WTC11 (cell line): ENCODE measurements around the gene POMT1. TPM values are rescaled to one million over a fixed set of nuclear protein-coding genes. Genes with fewer than 3 reads are reported as not detected.

Experiments used
- ATAC-seq: fragments of 200-7000 bp; cut with Tn5 transposase; 2 replicates; pipeline ENCODE4 v1.10.0; 2021; ENCODE audit warnings: mild to moderate bottlenecking, moderate library complexity
- CTCF ChIA-PET: fragments of 300-600 bp; sonication (Branson Sonifier 250); formaldehyde crosslinking; loops from one replicate; lab custom pipeline; 2021; ENCODE audit warnings: antibody characterized with exemption; lab: Charles Lee
- POLR2A ChIA-PET: fragments of 350-600 bp; sonication (Branson Sonifier 250); formaldehyde crosslinking; loops from one replicate; lab custom pipeline; 2021; ENCODE audit warnings: antibody characterized with exemption; lab: Charles Lee
- DNase-seq: peaks from one replicate; pipeline ENCODE4 v3.0.0; 2021; ENCODE audit warnings: low spot score
- H3K27ac Mint-ChIP-seq: 2 replicates; pipeline ENCODE4 v1.8.0; 2021; ENCODE audit warnings: mixed read lengths
- H3K27me3 Mint-ChIP-seq: 2 replicates; pipeline ENCODE4 v1.8.0; 2021; ENCODE audit warnings: low read depth, mild to moderate bottlenecking, moderate library complexity, mixed read lengths
- H3K36me3 Mint-ChIP-seq: 2 replicates; pipeline ENCODE4 v1.8.0; 2021; ENCODE audit warnings: mixed read lengths
- H3K4me1 Mint-ChIP-seq: 2 replicates; pipeline ENCODE4 v1.8.0; 2022; ENCODE audit warnings: mixed read lengths
- H3K4me3 Mint-ChIP-seq: 2 replicates; pipeline ENCODE4 v1.8.0; 2021; ENCODE audit warnings: mild to moderate bottlenecking, moderate library complexity, mixed read lengths
- H3K9me3 Mint-ChIP-seq: 2 replicates; pipeline ENCODE4 v1.8.0; 2021; ENCODE audit warnings: mixed read lengths
- CREM ChIP-seq: sonication (generic); formaldehyde crosslinking; IDR thresholded peaks from 2 replicates; pipeline ENCODE4 v1.8.1; 2022; ENCODE audit warnings: mild to moderate bottlenecking, missing genetic modification reagents, moderate library complexity
- ESRRA ChIP-seq: sonication (generic); formaldehyde crosslinking; IDR thresholded peaks from 2 replicates; pipeline ENCODE4 v1.8.1; 2022; ENCODE audit warnings: mild to moderate bottlenecking, missing genetic modification reagents, borderline replicate concordance
- FOXK1 ChIP-seq: sonication (generic); formaldehyde crosslinking; IDR thresholded peaks from 2 replicates; pipeline ENCODE4 v1.8.0; 2022; ENCODE audit warnings: mild to moderate bottlenecking, moderate library complexity, missing genetic modification reagents
- GABPB1 ChIP-seq: sonication (generic); formaldehyde crosslinking; IDR thresholded peaks from 2 replicates; pipeline ENCODE4 v1.8.1; 2023; ENCODE audit warnings: mild to moderate bottlenecking, missing genetic modification reagents
- JUN ChIP-seq: sonication (generic); formaldehyde crosslinking; IDR thresholded peaks from 2 replicates; pipeline ENCODE4 v1.8.0; 2023; ENCODE audit warnings: mild to moderate bottlenecking, missing genetic modification reagents
- MYBL2 ChIP-seq: sonication (generic); formaldehyde crosslinking; IDR thresholded peaks from 2 replicates; pipeline ENCODE4 v1.8.1; 2023; ENCODE audit warnings: mild to moderate bottlenecking, moderate library complexity, missing genetic modification reagents
- NR1H2 ChIP-seq: sonication (generic); formaldehyde crosslinking; IDR thresholded peaks from 2 replicates; pipeline ENCODE4 v1.9.0; 2021; ENCODE audit warnings: mild to moderate bottlenecking, moderate library complexity, missing genetic modification reagents
- NR2C2 ChIP-seq: sonication (generic); formaldehyde crosslinking; IDR thresholded peaks from 2 replicates; pipeline ENCODE4 v1.8.0; 2022; ENCODE audit warnings: mild to moderate bottlenecking, missing genetic modification reagents
- RELA ChIP-seq: sonication (generic); formaldehyde crosslinking; IDR thresholded peaks from 2 replicates; pipeline ENCODE4 v1.8.1; 2022; ENCODE audit warnings: missing genetic modification reagents, mild to moderate bottlenecking, borderline replicate concordance
- RORB ChIP-seq: fragments of 250-450 bp; sonication (Bioruptor Pico); IDR thresholded peaks from 2 replicates; pipeline ENCODE4 v1.9.0; 2021; ENCODE audit warnings: mild to moderate bottlenecking
- SP1 ChIP-seq: sonication (generic); formaldehyde crosslinking; conservative IDR thresholded peaks from 2 replicates; pipeline ENCODE4 v1.8.1; 2022; ENCODE audit warnings: missing genetic modification reagents
- ZBTB21 ChIP-seq: sonication (generic); formaldehyde crosslinking; IDR thresholded peaks from 2 replicates; pipeline ENCODE4 v1.8.1; 2023; ENCODE audit warnings: mild to moderate bottlenecking, missing genetic modification reagents, borderline replicate concordance
- ZNF138 ChIP-seq: sonication (generic); formaldehyde crosslinking; conservative IDR thresholded peaks from 2 replicates; pipeline ENCODE4 v1.8.1; 2022; ENCODE audit warnings: mild to moderate bottlenecking, moderate library complexity, missing genetic modification reagents
- ZNF317 ChIP-seq: sonication (generic); formaldehyde crosslinking; IDR thresholded peaks from 2 replicates; pipeline ENCODE4 v1.8.1; 2023; ENCODE audit warnings: low read depth, mild to moderate bottlenecking, moderate library complexity, missing genetic modification reagents, borderline replicate concordance
- ZNF423 ChIP-seq: fragments of 250-450 bp; sonication (Bioruptor Pico); IDR thresholded peaks from 2 replicates; pipeline ENCODE4 v2.1.2; 2022; ENCODE audit warnings: mild to moderate bottlenecking, moderate library complexity
- total RNA-seq: library from RNA; stranded (reverse); gene quantifications from 3 replicates; pipeline ENCODE4 v1.2.3, GENCODE V29; 2021
- TF ChIP-seq, protein P1 (sequence below): sonication (generic); formaldehyde crosslinking; IDR thresholded peaks from 2 replicates; pipeline ENCODE4 v1.8.0; 2022; ENCODE audit warnings: mild to moderate bottlenecking, missing genetic modification reagents
- TF ChIP-seq, protein P2 (sequence below): sonication (generic); formaldehyde crosslinking; IDR thresholded peaks from 2 replicates; pipeline ENCODE4 v1.8.0; 2022; ENCODE audit warnings: mild to moderate bottlenecking, missing genetic modification reagents
- TF ChIP-seq, protein P3 (sequence below): sonication (generic); formaldehyde crosslinking; IDR thresholded peaks from 2 replicates; pipeline ENCODE4 v1.8.0; 2023; ENCODE audit warnings: missing genetic modification reagents, mild to moderate bottlenecking, borderline replicate concordance
- TF ChIP-seq, protein P4 (sequence below): fragments of 250-450 bp; sonication (Bioruptor Pico); IDR thresholded peaks from 2 replicates; pipeline ENCODE4 v1.8.0; 2021; ENCODE audit warnings: mild to moderate bottlenecking
- TF ChIP-seq, protein P5 (sequence below): sonication (generic); formaldehyde crosslinking; IDR thresholded peaks from 2 replicates; pipeline ENCODE4 v1.8.1; 2022; ENCODE audit warnings: missing genetic modification reagents, borderline replicate concordance
- TF ChIP-seq, protein P6 (sequence below): fragments of 250-450 bp; sonication (Bioruptor Pico); IDR thresholded peaks from 2 replicates; pipeline ENCODE4 v1.9.0; 2021; ENCODE audit warnings: mild to moderate bottlenecking
- TF ChIP-seq, protein P7 (sequence below): sonication (generic); formaldehyde crosslinking; IDR thresholded peaks from 2 replicates; pipeline ENCODE4 v1.8.0; 2022; ENCODE audit warnings: mild to moderate bottlenecking, missing genetic modification reagents

Gene POMT1
- total RNA-seq, 1 experiment from 2014 or later, result 36.2 TPM

DNA sequence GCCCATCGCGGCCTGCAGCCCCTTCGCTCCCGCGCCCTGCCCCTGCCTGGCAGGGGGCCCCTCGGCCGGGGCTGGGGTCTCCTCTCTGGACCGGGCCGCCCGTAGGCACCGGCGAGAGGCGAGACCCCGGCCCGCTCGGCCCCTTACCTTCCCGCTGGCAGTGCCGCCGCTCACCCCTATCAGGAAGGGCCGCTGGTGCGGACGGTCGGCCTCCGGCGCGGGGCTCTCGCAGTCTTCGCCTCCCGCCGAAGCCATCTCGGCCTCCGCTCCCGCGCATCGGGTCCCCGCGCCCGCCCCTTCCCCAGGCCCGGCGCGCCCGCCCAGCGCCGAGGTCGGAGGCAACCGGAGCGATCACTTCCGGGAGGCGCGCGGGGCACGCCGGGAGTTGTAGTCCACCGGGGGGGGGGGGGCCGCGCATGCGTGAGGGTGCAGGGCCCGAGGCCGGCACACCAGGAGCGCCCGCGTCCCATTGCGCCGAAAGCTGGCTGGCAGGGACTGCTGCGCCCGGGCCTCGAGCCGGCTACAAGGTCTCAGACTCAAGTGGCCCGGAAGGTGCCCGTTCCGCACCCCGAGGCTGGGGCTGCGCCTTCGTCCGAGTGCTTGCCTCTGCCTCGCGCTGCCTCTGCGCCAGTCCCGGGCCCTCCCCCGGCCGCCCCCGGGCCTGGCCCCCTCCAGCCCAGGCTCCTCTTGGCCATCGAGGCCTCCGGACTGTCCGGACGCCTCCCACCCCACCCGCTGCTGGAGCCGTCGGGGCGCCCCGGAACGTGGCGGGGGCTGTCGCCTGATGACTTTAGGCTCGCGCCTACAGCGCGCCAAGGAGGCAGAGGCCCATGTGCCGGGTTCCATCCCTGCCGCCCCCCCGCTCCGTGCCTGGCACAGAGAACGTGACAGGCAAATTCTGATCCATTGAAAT lies 28.5 kb downstream of the POMT1 start, which contains the start of gene UCK1:
Gene UCK1 (minus strand): TSS at position 344 of the 913 bp plus-strand sequence. CDS start 89 bp downstream, at position 255.
- DNase-seq (peak; percentile 79), ATAC-seq (peak; percentile 85)
- CTCF ChIA-PET, result no interaction called here
- no peaks in the 10 kb centered on the region for H3K9me3 Mint-ChIP-seq
- H3K36me3 Mint-ChIP-seq, result peaks cover 27% of the 10 kb centered on the region
- H3K27ac Mint-ChIP-seq, result no peak within 1 kb of the TSS
- POLR2A ChIA-PET, result no interaction called here
- H3K27me3 Mint-ChIP-seq, result peaks cover 6% of the 10 kb centered on the region
- peak within 1 kb of the TSS; percentile 80 for H3K4me3 Mint-ChIP-seq
- TF ChIP-seq JUN (CRISPR knock-in tag) (no peak), GABPB1 (CRISPR knock-in tag) (peak; percentile 88), RELA (CRISPR knock-in tag) (no peak), CREM (0 out of 2 replicates have a peak, but pooled peaks have one; percentile 52), ESRRA (0 out of 2 replicates have a peak, but pooled peaks have one; percentile 27), SP1 (peak; percentile 70), NR2C2 (CRISPR knock-in tag) (peak; percentile 95), MYBL2 (0 out of 2 replicates have a peak, but pooled peaks have one; percentile 42), ZNF423 (peak; percentile 52; the same call in 1 of the 2 replicates)
- TF ChIP-seq, protein P1, sequence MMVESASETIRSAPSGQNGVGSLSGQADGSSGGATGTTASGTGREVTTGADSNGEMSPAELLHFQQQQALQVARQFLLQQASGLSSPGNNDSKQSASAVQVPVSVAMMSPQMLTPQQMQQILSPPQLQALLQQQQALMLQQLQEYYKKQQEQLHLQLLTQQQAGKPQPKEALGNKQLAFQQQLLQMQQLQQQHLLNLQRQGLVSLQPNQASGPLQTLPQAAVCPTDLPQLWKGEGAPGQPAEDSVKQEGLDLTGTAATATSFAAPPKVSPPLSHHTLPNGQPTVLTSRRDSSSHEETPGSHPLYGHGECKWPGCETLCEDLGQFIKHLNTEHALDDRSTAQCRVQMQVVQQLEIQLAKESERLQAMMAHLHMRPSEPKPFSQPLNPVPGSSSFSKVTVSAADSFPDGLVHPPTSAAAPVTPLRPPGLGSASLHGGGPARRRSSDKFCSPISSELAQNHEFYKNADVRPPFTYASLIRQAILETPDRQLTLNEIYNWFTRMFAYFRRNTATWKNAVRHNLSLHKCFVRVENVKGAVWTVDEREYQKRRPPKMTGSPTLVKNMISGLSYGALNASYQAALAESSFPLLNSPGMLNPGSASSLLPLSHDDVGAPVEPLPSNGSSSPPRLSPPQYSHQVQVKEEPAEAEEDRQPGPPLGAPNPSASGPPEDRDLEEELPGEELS (CRISPR knock-in tag), result 0 out of 2 replicates have a peak, but pooled peaks have one; percentile 48
- TF ChIP-seq, protein P2, sequence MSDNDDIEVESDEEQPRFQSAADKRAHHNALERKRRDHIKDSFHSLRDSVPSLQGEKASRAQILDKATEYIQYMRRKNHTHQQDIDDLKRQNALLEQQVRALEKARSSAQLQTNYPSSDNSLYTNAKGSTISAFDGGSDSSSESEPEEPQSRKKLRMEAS (CRISPR knock-in tag), result peak; percentile 47; the same call in 1 of the 2 replicates
- TF ChIP-seq, protein P3, sequence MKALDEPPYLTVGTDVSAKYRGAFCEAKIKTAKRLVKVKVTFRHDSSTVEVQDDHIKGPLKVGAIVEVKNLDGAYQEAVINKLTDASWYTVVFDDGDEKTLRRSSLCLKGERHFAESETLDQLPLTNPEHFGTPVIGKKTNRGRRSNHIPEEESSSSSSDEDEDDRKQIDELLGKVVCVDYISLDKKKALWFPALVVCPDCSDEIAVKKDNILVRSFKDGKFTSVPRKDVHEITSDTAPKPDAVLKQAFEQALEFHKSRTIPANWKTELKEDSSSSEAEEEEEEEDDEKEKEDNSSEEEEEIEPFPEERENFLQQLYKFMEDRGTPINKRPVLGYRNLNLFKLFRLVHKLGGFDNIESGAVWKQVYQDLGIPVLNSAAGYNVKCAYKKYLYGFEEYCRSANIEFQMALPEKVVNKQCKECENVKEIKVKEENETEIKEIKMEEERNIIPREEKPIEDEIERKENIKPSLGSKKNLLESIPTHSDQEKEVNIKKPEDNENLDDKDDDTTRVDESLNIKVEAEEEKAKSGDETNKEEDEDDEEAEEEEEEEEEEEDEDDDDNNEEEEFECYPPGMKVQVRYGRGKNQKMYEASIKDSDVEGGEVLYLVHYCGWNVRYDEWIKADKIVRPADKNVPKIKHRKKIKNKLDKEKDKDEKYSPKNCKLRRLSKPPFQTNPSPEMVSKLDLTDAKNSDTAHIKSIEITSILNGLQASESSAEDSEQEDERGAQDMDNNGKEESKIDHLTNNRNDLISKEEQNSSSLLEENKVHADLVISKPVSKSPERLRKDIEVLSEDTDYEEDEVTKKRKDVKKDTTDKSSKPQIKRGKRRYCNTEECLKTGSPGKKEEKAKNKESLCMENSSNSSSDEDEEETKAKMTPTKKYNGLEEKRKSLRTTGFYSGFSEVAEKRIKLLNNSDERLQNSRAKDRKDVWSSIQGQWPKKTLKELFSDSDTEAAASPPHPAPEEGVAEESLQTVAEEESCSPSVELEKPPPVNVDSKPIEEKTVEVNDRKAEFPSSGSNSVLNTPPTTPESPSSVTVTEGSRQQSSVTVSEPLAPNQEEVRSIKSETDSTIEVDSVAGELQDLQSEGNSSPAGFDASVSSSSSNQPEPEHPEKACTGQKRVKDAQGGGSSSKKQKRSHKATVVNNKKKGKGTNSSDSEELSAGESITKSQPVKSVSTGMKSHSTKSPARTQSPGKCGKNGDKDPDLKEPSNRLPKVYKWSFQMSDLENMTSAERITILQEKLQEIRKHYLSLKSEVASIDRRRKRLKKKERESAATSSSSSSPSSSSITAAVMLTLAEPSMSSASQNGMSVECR (CRISPR knock-in tag), result 0 out of 2 replicates have a peak, but pooled peaks have one; percentile 30
- TF ChIP-seq, protein P4, sequence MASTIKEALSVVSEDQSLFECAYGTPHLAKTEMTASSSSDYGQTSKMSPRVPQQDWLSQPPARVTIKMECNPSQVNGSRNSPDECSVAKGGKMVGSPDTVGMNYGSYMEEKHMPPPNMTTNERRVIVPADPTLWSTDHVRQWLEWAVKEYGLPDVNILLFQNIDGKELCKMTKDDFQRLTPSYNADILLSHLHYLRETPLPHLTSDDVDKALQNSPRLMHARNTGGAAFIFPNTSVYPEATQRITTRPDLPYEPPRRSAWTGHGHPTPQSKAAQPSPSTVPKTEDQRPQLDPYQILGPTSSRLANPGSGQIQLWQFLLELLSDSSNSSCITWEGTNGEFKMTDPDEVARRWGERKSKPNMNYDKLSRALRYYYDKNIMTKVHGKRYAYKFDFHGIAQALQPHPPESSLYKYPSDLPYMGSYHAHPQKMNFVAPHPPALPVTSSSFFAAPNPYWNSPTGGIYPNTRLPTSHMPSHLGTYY, result no peak
- TF ChIP-seq, all 79 proteins: peak for 10
- peaks cover 6% of the 10 kb centered on the region; the same call in 1 of the 2 replicates for H3K4me1 Mint-ChIP-seq

DNA sequence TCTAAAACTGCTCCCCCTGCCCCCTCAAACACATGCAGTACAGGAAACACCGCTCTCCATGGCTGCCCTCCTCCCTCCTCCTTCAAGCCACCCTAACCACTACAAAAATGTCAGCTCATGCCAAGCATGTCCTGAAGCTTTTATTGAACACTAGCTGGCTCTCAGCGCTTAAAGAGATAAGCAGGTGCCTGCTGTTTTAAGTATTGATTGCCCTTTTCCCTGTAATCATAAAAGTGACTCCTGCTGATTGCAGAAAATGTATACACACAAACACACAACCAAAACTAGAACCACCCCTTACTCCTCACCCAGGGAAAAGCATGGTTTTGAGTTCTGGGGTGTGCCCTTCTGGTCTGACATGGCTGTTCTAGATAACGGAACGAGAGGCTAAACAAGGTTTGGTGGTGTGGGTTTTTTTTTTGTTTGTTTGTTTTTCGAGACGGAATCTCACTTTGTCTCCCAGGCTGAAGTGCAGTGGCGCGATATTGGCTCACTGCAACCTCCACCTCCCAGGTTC lies 32.1 kb downstream of the POMT1 start:
- peaks cover 13% of the 10 kb centered on the region for H3K9me3 Mint-ChIP-seq
- ChIA-PET POLR2A (interaction anchor here (1.5 kb wide), 1 partner anchor 11 kb away, joined by 3 read pairs; no protein-coding TSS in a partner anchor), CTCF (no interaction called here)
- peaks cover 11% of the 10 kb centered on the region for H3K36me3 Mint-ChIP-seq
- ATAC-seq (no peak), DNase-seq (no peak)
- peaks cover 10% of the 10 kb centered on the region for H3K27me3 Mint-ChIP-seq
- no peak overlapping the region for H3K27ac Mint-ChIP-seq
- H3K4me3 Mint-ChIP-seq, result no peak overlapping the region
- H3K4me1 Mint-ChIP-seq, result peaks cover 5% of the 10 kb centered on the region; the same call in 1 of the 2 replicates
- TF ChIP-seq FOXK1, result no peak
- TF ChIP-seq, protein P5, sequence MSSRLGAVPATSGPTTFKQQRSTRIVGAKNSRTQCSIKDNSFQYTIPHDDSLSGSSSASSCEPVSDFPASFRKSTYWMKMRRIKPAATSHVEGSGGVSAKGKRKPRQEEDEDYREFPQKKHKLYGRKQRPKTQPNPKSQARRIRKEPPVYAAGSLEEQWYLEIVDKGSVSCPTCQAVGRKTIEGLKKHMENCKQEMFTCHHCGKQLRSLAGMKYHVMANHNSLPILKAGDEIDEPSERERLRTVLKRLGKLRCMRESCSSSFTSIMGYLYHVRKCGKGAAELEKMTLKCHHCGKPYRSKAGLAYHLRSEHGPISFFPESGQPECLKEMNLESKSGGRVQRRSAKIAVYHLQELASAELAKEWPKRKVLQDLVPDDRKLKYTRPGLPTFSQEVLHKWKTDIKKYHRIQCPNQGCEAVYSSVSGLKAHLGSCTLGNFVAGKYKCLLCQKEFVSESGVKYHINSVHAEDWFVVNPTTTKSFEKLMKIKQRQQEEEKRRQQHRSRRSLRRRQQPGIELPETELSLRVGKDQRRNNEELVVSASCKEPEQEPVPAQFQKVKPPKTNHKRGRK, result no peak
- TF ChIP-seq, protein P6, sequence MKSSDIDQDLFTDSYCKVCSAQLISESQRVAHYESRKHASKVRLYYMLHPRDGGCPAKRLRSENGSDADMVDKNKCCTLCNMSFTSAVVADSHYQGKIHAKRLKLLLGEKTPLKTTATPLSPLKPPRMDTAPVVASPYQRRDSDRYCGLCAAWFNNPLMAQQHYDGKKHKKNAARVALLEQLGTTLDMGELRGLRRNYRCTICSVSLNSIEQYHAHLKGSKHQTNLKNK (CRISPR knock-in tag), result no peak
- TF ChIP-seq ZNF317 (CRISPR knock-in tag), result no peak
- no peak for TF ChIP-seq ZNF138
- TF ChIP-seq NR1H2 (CRISPR knock-in tag), result no peak
- TF ChIP-seq, protein P7, sequence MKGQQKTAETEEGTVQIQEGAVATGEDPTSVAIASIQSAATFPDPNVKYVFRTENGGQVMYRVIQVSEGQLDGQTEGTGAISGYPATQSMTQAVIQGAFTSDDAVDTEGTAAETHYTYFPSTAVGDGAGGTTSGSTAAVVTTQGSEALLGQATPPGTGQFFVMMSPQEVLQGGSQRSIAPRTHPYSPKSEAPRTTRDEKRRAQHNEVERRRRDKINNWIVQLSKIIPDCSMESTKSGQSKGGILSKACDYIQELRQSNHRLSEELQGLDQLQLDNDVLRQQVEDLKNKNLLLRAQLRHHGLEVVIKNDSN (CRISPR knock-in tag), result no peak
- no peak for TF ChIP-seq ZBTB21 (CRISPR knock-in tag)
- no peak for TF ChIP-seq RORB (CRISPR knock-in tag)
